Astrocyte (in vitro differentiated cells and primary cell): ENCODE data around the gene KRT83.

Source experiments
- CTCF ChIP-seq: IDR thresholded peaks from 2 replicates; pipeline ENCODE4 v1.5.1; 2011; ENCODE audit warnings: low read depth, mild to moderate bottlenecking, inconsistent platforms, low read length, moderate library complexity; ENCODE audit not compliant: insufficient read depth
- EZH2 ChIP-seq: IDR thresholded peaks from 2 replicates; pipeline ENCODE4 v1.6.1; 2012; ENCODE audit warnings: mild to moderate bottlenecking, low read length, inconsistent platforms; ENCODE audit not compliant: insufficient read depth

GRCh38 chr12:52368508-52368907 lies 47.3 kb upstream of the KRT83 start:
- TF ChIP-seq CTCF (no peak), EZH2 (no peak)
